GM06990 (cell line): Measurements from ENCODE around the gene ASCL2.

ENCODE experiments used
- DNase-seq: peaks from one replicate; pipeline ENCODE4 v3.0.0-alpha.2; 2011; ENCODE audit not compliant: insufficient read length; ENCODE audit errors: extremely low read depth
- H3K27me3 ChIP-seq: replicated peaks from 2 replicates; pipeline ENCODE4 v1.6.0; 2011; ENCODE audit warnings: low read length; ENCODE audit not compliant: control insufficient read depth, insufficient read depth
- H3K36me3 ChIP-seq: 2 replicates; pipeline ENCODE4 v1.5.1; 2011; ENCODE audit warnings: low read length; ENCODE audit not compliant: control insufficient read depth, insufficient read depth
- H3K4me3 ChIP-seq: replicated peaks from 2 replicates; pipeline ENCODE4 v1.5.1; 2011; ENCODE audit warnings: low read depth, mild to moderate bottlenecking, control low read depth, low read length
- TF ChIP-seq, protein P1 (sequence below): IDR thresholded peaks from 2 replicates; pipeline ENCODE4 v1.5.1; 2011; ENCODE audit warnings: low read length, control low read depth, mild to moderate bottlenecking, inconsistent platforms; ENCODE audit not compliant: insufficient read depth, poor library complexity, severe bottlenecking

Gene ASCL2

DNA sequence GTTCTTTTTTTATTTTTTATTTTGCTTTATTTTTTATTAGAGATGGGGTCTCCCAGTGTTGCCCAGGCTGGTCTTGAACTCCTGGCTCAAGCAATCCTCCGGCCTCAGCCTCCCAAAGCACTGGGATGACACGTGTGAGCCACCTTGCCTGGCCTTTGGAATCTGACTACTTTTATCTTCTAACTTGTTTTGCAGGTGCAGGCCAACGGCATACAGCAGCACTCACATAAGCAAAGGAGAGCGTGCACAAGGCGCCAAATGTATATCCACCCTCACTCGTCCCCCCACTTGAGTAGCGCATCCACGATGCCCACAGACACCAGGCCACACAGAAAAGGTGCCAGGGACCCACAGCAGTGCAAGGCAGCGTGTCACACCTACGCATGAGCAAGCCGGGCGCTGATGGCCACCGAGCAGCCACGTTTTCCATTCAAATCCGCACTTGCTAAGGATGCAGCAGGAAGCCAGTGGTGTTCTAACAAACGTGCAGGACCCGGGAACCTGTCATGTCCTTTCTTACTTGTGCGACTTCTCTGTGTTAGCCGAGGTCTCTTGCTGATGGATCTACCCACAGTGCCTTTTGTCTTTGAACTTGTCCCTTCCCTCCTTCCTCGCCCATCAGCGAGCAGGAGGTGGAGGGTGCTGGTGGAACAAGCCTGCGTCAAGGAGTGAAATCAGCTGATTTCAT, 5.9 kb downstream of the ASCL2 start:
- TF ChIP-seq, protein P1, sequence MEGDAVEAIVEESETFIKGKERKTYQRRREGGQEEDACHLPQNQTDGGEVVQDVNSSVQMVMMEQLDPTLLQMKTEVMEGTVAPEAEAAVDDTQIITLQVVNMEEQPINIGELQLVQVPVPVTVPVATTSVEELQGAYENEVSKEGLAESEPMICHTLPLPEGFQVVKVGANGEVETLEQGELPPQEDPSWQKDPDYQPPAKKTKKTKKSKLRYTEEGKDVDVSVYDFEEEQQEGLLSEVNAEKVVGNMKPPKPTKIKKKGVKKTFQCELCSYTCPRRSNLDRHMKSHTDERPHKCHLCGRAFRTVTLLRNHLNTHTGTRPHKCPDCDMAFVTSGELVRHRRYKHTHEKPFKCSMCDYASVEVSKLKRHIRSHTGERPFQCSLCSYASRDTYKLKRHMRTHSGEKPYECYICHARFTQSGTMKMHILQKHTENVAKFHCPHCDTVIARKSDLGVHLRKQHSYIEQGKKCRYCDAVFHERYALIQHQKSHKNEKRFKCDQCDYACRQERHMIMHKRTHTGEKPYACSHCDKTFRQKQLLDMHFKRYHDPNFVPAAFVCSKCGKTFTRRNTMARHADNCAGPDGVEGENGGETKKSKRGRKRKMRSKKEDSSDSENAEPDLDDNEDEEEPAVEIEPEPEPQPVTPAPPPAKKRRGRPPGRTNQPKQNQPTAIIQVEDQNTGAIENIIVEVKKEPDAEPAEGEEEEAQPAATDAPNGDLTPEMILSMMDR: no peak
- no peak for DNase-seq
- Histone ChIP-seq H3K4me3 (no peak overlapping the region), H3K27me3 (no peaks in the 10 kb centered on the region; the same call in 1 of the 2 replicates), H3K36me3 (no peaks in the 10 kb centered on the region)

DNA sequence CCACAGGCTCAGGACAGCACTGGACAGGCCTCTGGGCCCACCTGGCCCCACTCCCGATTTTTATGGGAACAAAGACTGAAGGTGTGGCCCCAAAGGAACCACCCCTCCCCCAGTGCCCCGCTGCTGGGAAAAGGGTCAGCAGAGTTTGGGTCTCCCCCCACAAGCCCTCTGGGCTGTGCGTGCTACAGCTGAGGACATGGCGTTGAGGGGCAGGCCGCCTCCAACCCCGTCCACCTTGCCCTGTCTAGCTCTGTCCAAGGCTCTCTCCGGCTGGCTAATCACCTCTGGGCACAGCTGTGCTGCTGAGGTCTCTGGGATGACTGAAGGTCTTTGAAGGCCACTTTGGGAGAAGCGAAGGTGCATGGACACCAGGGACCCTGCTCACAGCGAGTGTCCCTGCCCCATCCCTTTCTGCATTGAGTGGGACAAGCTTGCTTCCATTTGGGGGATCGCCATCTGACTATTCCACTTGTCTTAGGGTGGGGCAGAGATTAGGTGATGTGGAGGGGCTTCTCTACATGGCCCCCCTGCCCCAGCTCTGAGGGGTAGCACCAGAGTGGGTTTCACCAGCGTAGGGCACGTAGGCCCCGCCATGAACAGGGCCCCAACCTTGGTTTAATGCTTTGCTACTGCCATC, 6.5 kb downstream of the ASCL2 start:
- Histone ChIP-seq H3K27me3 (no peaks in the 10 kb centered on the region; the same call in 1 of the 2 replicates), H3K36me3 (no peaks in the 10 kb centered on the region), H3K4me3 (no peak overlapping the region)
- DNase-seq: no peak
- TF ChIP-seq, protein P1: no peak

DNA sequence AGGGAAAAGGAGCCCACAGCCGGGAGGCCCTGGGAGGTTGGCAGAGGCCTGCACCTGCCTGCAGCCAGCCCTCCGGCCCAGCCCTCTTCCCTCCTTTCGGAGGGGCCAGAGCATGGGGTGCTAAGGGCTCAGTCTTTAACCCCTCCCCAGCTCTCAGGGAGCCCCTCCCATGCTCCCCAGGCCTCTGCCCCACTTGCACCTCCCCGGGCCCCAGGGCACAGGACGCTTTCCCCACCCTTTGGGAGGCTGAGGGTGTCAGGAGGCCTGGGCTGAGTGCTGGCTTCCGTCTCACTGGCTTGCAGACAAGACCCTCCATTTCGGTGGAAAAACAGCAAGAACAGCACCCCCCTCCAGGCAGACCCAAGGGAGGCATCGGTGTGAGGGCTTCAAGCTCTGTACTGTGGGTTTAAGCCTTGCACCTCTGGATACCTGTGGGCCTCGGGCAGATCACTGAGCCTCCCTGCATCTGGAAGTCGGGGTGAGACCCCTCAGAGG, 7.3 kb downstream of the ASCL2 start:
- no peak for DNase-seq
- Histone ChIP-seq H3K36me3 (no peaks in the 10 kb centered on the region), H3K4me3 (no peak overlapping the region), H3K27me3 (no peaks in the 10 kb centered on the region; the same call in 1 of the 2 replicates)
- TF ChIP-seq, protein P1: no peak

DNA sequence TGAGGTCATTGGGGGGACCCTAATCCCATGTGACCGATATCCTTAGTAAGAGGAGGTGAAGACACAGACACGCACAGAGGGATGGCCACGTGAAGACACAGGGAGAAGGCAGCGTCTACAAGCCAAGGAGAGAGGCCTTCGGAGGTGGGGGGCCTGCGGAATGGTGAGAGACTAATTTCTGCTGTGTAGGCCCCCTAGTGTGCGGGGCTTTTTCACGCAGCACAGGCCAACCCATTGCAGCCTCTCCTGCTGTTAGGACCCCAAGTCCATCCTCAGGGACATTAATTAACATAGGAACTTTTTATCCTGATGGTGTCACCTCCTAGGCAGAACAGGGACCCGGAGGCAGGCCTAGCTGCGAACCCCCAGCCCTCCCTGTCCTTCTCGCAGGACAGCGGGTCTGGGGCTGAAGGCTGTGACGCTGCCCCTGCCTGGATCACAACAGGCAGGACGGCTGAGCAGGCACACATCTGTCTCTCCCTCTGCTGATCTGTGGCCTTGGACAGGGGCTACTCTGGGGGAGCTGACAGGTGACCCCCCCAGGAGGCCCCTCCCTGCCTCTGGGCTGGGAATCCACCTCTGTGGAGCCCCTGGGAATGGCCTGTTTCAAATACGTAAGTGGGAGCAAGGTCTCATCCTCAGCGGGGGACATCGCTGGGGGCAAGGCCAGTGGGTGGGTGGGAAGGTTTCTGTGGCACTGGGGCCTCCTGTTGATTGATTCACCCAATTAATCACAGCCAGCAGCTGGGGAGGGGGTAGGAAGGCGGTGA, 7.9 kb downstream of the ASCL2 start:
- TF ChIP-seq, protein P1: no peak
- no peak overlapping the region for H3K4me3 ChIP-seq
- DNase-seq: no peak
- H3K27me3 ChIP-seq: no peaks in the 10 kb centered on the region; the same call in 1 of the 2 replicates
- no peaks in the 10 kb centered on the region for H3K36me3 ChIP-seq

DNA sequence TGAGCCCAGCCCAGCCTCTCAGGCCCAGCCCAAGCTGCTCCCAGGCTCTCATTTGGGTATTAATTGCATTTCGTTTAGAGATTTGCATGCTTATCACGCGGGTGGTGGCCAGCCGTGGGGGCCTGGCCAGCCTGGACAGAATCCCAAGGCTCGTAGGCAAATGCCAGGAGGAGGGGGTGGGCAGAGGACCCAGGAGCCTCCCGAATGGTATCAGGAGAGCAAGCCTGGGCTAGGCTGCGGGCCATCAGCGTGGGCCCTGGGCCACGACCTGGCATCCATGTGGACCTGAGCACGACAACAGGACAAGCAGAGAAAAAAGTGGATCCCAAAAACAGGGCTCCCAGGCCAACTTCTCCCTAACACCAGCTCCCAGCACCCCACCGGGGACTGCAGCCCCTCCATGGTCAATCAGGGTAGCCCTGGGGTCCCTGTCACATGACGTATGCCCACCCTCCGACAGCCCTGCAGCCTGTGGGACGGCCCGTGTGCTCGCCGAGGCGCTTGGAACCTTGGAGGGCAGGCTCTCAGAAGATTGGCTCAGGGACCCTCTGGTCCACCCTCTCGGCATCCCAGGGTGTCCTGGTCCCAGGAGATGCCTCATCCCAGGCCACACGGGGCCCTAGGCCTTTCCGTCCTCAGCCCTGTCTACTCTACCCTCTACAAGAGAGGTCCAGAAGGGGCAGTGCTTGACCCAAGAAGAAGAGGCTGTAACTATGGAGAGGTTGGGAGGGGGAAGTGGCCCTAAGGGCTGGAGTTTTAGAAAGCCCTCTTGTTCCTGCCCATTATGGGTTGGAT, 8.8 kb downstream of the ASCL2 start:
- TF ChIP-seq, protein P1: no peak
- Histone ChIP-seq H3K4me3 (no peak overlapping the region), H3K36me3 (no peaks in the 10 kb centered on the region), H3K27me3 (no peaks in the 10 kb centered on the region; the same call in 1 of the 2 replicates)
- DNase-seq: no peak
